Measurements from ENCODE around the gene IQCN.

The IQCN gene

GRCh38 chr19:18310118-18310909, 36.1 kb upstream of the IQCN start:
- peaks cover 31% of the 10 kb centered on the region for H3K4me1 Mint-ChIP-seq
- H3K4me3 Mint-ChIP-seq, result no peak overlapping the region
- H3K27me3 Mint-ChIP-seq, result no peaks in the 10 kb centered on the region
- ATAC-seq (no peak), DNase-seq (peak; percentile 7)
- H3K36me3 Mint-ChIP-seq (ENCODE audit: low read depth), result peaks cover 39% of the 10 kb centered on the region
- no peaks in the 10 kb centered on the region for H3K9me3 Mint-ChIP-seq
- no peak overlapping the region for H3K27ac Mint-ChIP-seq

DNA sequence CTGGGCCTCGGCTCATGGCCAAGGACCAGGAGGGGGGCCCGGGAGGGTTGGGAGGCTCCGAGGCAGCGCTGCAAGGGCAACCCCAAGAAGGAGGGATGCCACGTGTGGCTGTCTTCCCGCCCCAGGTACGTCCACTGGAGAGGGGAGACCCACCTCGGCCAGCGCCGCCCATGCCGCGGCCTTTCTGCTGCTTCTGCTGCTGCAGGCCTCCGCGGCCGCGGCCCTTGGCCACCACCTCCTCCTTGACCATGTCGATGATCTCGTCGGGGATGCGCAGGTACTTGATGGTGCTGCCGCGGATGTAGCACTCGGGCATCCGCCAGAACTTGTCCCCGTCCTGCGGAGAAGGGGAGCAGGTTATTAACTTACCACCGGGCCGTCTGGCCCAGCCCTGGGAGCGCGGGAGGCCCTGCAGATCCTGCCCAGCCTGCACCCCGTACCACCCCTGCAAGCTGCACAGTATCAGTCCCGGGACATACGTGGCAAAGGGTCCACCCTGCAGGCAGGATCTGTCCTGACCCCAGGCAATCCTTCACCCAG, 35.3 kb upstream of the IQCN start:
- peaks cover 38% of the 10 kb centered on the region for H3K4me1 Mint-ChIP-seq
- no peaks in the 10 kb centered on the region for H3K9me3 Mint-ChIP-seq
- no peak overlapping the region for H3K4me3 Mint-ChIP-seq
- H3K36me3 Mint-ChIP-seq (ENCODE audit: low read depth), result peaks cover 37% of the 10 kb centered on the region
- no peak overlapping the region for H3K27ac Mint-ChIP-seq
- ATAC-seq, result no peak
- H3K27me3 Mint-ChIP-seq, result no peaks in the 10 kb centered on the region
- no peak for DNase-seq

DNA sequence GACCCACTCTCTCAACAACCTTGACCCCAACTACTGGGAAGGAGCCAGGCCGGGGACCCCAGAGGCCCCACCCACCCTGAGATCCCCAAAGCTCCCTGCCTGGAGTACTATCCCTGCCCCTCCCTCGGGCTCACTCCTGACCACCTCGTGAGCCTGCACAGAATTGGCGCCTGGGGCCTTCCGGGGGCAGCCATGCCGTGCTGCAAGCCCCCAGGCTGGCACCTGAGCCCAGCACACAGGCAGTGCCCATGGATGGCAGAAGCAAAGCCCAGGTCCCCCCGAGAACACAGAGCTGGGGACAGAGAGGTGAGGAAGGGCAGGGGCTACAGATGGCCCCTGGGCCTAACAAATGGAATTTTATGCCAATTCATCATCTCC, 34.7 kb upstream of the IQCN start:
- H3K27me3 Mint-ChIP-seq, result no peaks in the 10 kb centered on the region
- DNase-seq, result no peak
- H3K4me3 Mint-ChIP-seq, result no peak overlapping the region
- ATAC-seq, result no peak
- peaks cover 37% of the 10 kb centered on the region for H3K4me1 Mint-ChIP-seq
- no peak overlapping the region for H3K27ac Mint-ChIP-seq
- peaks cover 31% of the 10 kb centered on the region for H3K36me3 Mint-ChIP-seq (ENCODE audit: low read depth)
- H3K9me3 Mint-ChIP-seq, result no peaks in the 10 kb centered on the region

DNA sequence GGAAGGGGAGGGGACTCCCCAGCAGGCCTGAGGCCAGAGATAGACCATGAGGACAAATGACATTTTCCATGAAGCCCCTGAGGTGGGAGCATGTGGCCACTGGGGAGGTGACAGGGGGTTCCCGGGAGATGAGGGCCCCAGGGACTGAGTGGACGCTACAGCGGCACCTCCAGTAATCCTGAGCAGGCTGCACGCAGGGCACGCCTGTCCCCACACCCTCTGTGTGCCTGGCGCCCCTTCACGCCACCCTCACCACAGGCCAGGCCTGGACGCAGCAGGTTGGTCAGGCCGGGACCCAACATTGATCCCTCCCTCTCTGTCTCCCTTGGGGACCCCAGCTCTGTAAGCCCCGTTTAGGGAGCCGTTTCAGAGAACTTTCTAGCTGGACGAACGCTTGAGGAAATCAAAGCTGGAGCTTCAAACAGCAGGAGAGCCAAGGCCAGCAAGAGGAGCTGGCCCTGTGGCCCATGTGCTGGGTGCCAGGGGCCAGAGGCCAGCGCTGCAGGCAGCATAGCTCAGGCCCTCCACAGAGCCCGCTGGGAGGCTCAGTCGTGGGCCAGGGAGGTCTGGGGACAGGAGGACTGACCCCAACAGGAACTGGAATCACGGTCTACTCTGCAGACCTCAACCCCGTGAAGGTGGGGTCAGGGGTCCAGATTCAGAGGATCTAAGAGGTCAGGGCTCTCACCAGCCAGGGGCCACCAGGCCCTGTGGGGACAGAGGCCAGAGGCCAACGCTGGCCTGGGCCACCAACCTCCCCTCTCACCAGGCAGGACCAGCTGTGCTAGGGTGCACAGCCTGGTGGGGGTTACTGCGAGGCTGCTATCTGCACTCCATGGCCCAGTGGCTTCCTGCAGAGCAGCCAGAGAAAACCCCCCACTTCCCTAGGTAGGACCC, 34.0 kb upstream of the IQCN start:
- peaks cover 42% of the 10 kb centered on the region for H3K4me1 Mint-ChIP-seq
- no peak overlapping the region for H3K4me3 Mint-ChIP-seq
- peak; percentile 7 for DNase-seq
- no peaks in the 10 kb centered on the region for H3K9me3 Mint-ChIP-seq
- H3K27me3 Mint-ChIP-seq, result no peaks in the 10 kb centered on the region
- peak overlapping the region; percentile 59 for H3K27ac Mint-ChIP-seq
- H3K36me3 Mint-ChIP-seq (ENCODE audit: low read depth), result peaks cover 34% of the 10 kb centered on the region
- no peak for ATAC-seq

- Mint-ChIP-seq H3K4me3 (peak overlapping the region; percentile 92), H3K4me1 (peaks cover 47% of the 10 kb centered on the region), H3K27me3 (no peaks in the 10 kb centered on the region), H3K9me3 (no peaks in the 10 kb centered on the region), H3K36me3 (ENCODE audit: low read depth) (peaks cover 25% of the 10 kb centered on the region), H3K27ac (peak overlapping the region; percentile 99)
- ATAC-seq, result no peak
- DNase-seq, result peak; percentile 51
These were observed 33.0 kb upstream of the IQCN start for GRCh38 chr19:18307271-18307681.

- DNase-seq (peak; percentile 15), ATAC-seq (no peak)
- Mint-ChIP-seq H3K36me3 (ENCODE audit: low read depth) (peaks cover 25% of the 10 kb centered on the region), H3K9me3 (no peaks in the 10 kb centered on the region), H3K4me3 (peak overlapping the region; percentile 92), H3K4me1 (peaks cover 51% of the 10 kb centered on the region), H3K27ac (peak overlapping the region; percentile 99), H3K27me3 (no peaks in the 10 kb centered on the region)
These were observed 32.6 kb upstream of the IQCN start for GRCh38 chr19:18306888-18307260.

- Mint-ChIP-seq H3K4me3 (peak overlapping the region; percentile 92), H3K9me3 (no peaks in the 10 kb centered on the region), H3K27me3 (no peaks in the 10 kb centered on the region), H3K4me1 (peaks cover 55% of the 10 kb centered on the region), H3K27ac (peak overlapping the region; percentile 99), H3K36me3 (ENCODE audit: low read depth) (peaks cover 24% of the 10 kb centered on the region)
- DNase-seq (peak; percentile 21), ATAC-seq (no peak)
These were observed 32.1 kb upstream of the IQCN start for GRCh38 chr19:18306209-18306887.

DNA sequence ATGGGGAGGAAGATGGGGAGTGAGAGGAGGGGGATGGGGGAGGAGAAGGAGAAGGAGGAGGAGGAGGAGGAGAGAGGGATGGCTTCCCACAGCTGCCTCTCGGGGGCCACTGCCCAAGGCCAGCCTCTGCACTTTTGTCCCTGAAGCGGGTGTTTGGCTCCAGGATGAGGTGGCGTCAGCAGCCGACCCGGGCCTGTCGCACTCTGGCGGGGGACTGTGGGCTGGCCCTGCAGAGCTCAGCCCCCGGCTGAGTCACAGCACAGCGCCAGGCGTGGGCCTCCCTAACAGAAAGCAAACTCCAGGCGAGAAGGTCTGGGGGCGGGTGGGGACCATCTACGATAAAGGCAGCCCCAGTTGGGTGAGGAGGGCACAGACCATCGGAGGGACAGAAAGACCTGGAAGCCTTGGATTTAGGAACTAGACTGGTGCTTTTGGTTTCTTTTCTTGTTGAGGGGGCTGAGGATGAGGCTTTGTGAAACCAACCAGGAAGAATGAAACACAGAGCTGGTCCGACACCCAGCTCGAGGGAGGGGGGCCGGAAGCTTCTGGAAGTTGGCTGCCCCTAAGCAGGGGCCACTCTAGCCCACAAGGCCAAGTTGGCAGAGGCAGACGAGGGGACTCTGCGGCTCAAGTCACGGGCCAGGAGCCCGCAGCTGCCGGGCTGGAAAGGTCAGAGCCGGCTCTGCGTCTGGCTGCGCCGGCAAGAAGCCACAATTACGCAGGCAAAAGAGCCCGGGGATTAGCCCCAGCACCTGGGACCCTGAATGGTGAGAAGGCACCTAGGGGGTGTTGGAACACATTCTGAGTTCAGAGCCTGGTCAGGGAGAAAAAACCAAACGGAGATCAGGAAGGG, 30.4 kb upstream of the IQCN start:
- H3K4me1 Mint-ChIP-seq, result peaks cover 55% of the 10 kb centered on the region
- H3K36me3 Mint-ChIP-seq (ENCODE audit: low read depth), result peaks cover 23% of the 10 kb centered on the region
- H3K27me3 Mint-ChIP-seq, result no peaks in the 10 kb centered on the region
- ATAC-seq, result peak; percentile 79
- H3K27ac Mint-ChIP-seq, result peak overlapping the region; percentile 99
- H3K9me3 Mint-ChIP-seq, result no peaks in the 10 kb centered on the region
- DNase-seq, result peak; percentile 89
- H3K4me3 Mint-ChIP-seq, result peak overlapping the region; percentile 92

GRCh38 chr19:18304208-18304457, 29.9 kb upstream of the IQCN start:
- peak overlapping the region; percentile 92 for H3K4me3 Mint-ChIP-seq
- no peaks in the 10 kb centered on the region for H3K9me3 Mint-ChIP-seq
- peaks cover 23% of the 10 kb centered on the region for H3K36me3 Mint-ChIP-seq (ENCODE audit: low read depth)
- ATAC-seq, result peak; percentile 3
- DNase-seq, result peak; percentile 55
- peaks cover 55% of the 10 kb centered on the region for H3K4me1 Mint-ChIP-seq
- peak overlapping the region; percentile 99 for H3K27ac Mint-ChIP-seq
- no peaks in the 10 kb centered on the region for H3K27me3 Mint-ChIP-seq

DNA sequence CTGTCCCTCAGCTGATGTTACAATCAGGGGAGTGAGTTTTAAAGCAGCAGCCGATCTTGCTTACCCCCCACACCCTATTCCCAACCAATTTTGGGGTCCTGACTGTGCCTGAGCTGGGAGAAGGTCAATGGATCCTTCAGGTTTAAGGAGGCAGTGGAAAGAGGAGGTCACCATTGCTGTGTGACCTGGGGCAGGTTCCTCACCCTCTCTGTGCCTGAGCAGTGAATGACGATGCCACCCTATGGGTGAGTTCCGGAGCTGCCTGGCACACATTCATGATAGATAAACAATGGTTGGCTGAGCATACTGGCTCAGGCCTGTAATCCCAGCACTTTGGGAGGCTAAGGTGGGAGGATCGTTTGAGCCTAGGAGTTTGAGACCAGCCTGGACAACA, 27.5 kb upstream of the IQCN start:
- H3K27ac Mint-ChIP-seq, result peak overlapping the region; percentile 79
- no peaks in the 10 kb centered on the region for H3K27me3 Mint-ChIP-seq
- peaks cover 61% of the 10 kb centered on the region for H3K4me1 Mint-ChIP-seq
- no peaks in the 10 kb centered on the region for H3K9me3 Mint-ChIP-seq
- peaks cover 15% of the 10 kb centered on the region for H3K36me3 Mint-ChIP-seq (ENCODE audit: low read depth)
- ATAC-seq (no peak), DNase-seq (peak; percentile 3)
- H3K4me3 Mint-ChIP-seq, result peak overlapping the region; percentile 46

DNA sequence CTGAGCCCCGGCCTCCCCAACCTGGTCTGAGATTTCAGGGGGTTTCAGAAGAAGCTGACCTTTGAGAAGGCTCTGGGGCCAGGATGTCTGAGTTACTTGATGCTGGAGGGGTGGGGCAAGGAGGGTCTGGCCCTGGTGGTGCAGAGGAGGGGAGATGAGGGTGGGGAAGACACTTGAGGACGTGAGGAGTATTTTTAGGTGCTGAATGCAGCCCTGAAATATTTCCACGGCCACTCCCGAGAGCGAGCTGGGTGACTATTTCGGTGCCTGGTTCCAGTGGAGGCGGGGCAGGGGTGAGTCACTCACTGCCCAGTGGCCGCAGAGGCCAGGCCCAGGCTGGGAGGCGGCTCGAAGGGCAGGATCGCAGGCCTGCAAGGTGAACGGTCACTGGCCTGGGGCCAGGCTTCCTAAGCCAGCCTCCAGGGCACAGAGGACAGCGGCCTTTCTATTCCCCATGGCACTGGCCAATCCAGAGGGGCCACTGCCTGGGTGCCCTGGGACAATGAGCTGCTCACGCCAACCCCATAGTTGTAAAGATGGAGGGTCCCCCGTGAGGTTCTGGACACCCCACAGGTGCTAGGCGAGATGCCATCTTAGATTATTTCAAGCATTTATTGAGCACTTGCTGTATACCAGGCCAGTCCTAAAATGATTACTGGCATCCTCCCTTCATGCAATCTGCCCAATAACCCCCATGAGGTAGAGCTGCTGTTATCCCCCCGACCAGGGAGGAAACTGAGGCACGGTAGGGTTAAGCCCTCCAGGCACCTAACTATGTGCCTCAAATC, 26.9 kb upstream of the IQCN start:
- ATAC-seq, result no peak
- H3K4me1 Mint-ChIP-seq, result peaks cover 56% of the 10 kb centered on the region
- no peak overlapping the region for H3K27ac Mint-ChIP-seq
- no peak overlapping the region for H3K4me3 Mint-ChIP-seq
- no peaks in the 10 kb centered on the region for H3K9me3 Mint-ChIP-seq
- no peaks in the 10 kb centered on the region for H3K27me3 Mint-ChIP-seq
- no peak for DNase-seq
- peaks cover 16% of the 10 kb centered on the region for H3K36me3 Mint-ChIP-seq (ENCODE audit: low read depth)

DNA sequence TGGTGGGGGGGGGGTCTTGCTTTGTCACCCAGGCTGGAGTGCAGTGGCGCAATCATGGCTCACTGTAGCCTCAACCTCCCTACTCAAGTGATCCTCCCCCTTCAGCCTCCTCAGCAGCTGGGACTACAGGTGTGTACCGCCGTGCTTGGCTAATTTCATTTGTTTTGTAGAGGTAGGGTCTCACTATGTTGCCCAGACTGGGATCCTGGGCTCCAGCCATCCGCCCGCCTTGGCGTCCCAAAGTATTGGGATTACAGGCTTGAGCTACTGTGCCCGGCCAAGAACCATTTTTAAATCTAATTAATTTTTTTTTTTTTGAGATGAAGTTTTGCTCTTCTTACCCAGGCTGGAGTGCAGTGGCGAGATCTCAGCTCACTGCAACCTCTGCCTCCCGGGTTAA, 25.4 kb upstream of the IQCN start:
- ATAC-seq, result no peak
- peaks cover 14% of the 10 kb centered on the region for H3K36me3 Mint-ChIP-seq (ENCODE audit: low read depth)
- no peaks in the 10 kb centered on the region for H3K27me3 Mint-ChIP-seq
- DNase-seq, result no peak
- no peaks in the 10 kb centered on the region for H3K9me3 Mint-ChIP-seq
- H3K27ac Mint-ChIP-seq, result no peak overlapping the region
- no peak overlapping the region for H3K4me3 Mint-ChIP-seq
- H3K4me1 Mint-ChIP-seq, result peaks cover 54% of the 10 kb centered on the region

DNA sequence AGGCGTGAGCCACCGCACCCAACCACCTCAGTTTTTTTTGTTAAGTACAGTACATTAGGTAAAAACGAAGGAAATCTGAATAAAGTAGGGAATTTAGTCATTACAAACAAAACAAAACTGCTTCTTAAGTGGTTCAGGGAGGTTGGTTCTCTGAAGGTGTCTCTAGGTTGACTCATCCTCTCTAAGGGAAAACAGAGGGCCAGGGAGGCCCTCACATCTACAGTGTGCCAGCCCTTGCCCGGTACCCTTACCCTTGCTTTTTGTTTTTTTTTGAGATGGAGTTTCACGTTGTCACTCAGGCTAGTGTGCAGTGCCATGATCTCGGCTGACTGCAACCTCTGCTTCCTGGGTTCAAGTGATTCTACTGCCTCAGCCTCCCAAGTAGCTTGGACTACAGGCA, 24.3 kb upstream of the IQCN start:
- Mint-ChIP-seq H3K27me3 (no peaks in the 10 kb centered on the region), H3K36me3 (ENCODE audit: low read depth) (peaks cover 16% of the 10 kb centered on the region), H3K27ac (peak overlapping the region; percentile 60), H3K4me3 (no peak overlapping the region), H3K4me1 (peaks cover 58% of the 10 kb centered on the region), H3K9me3 (no peaks in the 10 kb centered on the region)
- peak; percentile 2 for DNase-seq
- peak; percentile 70 for ATAC-seq
